Stomach (tissue), 4 donors: ENCODE results near the gene TBC1D2.

Source experiments
- EP300 ChIP-seq: sonication (generic); formaldehyde crosslinking; IDR thresholded peaks from one replicate; pipeline ENCODE4 v1.6.1; 2017; ENCODE audit warnings: antibody characterized with exemption
- POLR2A ChIP-seq, 4 donors: fragments of 450-650 bp; IDR thresholded peaks; one replicate each; pipeline ENCODE4 v1.6.1; 2016; ENCODE audit warnings: antibody characterized with exemption in 4 of 4, control low read depth in 2 of 4, mild to moderate bottlenecking in 1 of 4, moderate library complexity in 1 of 4
- POLR2AphosphoS5 ChIP-seq, 3 donors: sonication (generic); formaldehyde crosslinking; IDR thresholded peaks; one replicate each; pipeline ENCODE4 v1.6.1; 2016; ENCODE audit warnings: antibody characterized with exemption in 3 of 3
- TF ChIP-seq, protein P1 (sequence below), 7 experiments: fragments of 450-650 bp in 4 of 7; fragments of 200-600 bp in 3 of 7; sonication (generic) in 3 of 7; IDR thresholded peaks; one replicate each; pipeline ENCODE4 v1.5.1; 2016 to 2019; ENCODE audit warnings: antibody characterized with exemption in 7 of 7, control low read depth in 2 of 7, mild to moderate bottlenecking in 1 of 7

DNA sequence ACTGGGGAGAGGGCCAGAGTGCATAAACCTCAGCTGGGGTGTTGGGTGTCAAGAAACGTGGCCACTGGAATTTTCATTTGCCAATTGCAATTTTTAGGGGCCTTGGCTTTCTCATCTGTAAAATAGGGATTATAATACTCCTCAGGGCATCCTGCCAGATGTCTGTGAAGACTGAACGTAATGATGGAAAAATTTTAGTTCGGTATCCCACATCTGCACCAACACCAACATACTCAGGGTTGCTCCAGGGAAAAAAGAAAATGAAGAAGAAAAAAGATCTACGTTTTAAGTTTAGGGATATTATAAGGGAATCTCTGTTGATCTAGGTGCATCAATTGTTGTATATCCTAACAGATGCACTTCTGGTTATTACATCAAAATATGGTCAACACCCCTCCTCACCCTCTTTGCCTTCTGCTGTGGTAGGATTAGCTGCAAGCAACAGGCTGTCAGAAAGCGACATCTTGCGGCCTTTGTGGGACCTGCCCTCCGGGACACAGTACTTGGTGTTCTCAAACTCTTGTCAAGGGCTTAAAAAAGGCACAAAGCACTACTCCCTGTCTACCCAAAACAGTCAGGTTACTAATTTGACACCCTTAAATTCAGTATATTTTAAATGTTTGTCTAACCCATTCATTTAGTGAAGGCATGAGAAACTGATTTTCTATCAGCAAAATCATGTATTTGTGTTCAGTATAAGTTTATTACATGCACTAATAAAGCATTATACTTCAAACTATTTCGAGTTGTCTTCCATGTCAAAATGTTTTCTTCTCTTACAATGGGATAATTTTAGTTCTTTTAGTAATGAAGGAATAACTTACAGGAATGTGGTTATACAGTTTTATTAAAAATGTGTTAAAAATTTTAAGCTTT is 8.3 kb upstream of the TBC1D2 start:
- TF ChIP-seq, protein P1, sequence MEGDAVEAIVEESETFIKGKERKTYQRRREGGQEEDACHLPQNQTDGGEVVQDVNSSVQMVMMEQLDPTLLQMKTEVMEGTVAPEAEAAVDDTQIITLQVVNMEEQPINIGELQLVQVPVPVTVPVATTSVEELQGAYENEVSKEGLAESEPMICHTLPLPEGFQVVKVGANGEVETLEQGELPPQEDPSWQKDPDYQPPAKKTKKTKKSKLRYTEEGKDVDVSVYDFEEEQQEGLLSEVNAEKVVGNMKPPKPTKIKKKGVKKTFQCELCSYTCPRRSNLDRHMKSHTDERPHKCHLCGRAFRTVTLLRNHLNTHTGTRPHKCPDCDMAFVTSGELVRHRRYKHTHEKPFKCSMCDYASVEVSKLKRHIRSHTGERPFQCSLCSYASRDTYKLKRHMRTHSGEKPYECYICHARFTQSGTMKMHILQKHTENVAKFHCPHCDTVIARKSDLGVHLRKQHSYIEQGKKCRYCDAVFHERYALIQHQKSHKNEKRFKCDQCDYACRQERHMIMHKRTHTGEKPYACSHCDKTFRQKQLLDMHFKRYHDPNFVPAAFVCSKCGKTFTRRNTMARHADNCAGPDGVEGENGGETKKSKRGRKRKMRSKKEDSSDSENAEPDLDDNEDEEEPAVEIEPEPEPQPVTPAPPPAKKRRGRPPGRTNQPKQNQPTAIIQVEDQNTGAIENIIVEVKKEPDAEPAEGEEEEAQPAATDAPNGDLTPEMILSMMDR (IDR thresholded peaks at IDR 0.05) = peak in 5 of 7 experiments; percentile 80 to 86 (median 85)
- TF ChIP-seq POLR2AphosphoS5 (IDR thresholded peaks at IDR 0.05) (peak in 1 of 3 donors; percentile 53), POLR2A (IDR thresholded peaks at IDR 0.05) (no peak), EP300 (no peak)
